Lower lobe of right lung (tissue), 2 donors: ENCODE data around the gene PRCC. TPM values are rescaled to one million over a fixed set of nuclear protein-coding genes. Genes with fewer than 3 reads are reported as not detected.

Experiments used
- ATAC-seq, 2 donors: fragments of 200-7000 bp; cut with Tn5 transposase; one replicate each; pipeline ENCODE4 v1.9.1; 2020 to 2022; ENCODE audit warnings: mild to moderate bottlenecking in 2 of 2, moderate library complexity in 2 of 2
- DNase-seq: peaks from one replicate; pipeline ENCODE4 v3.0.0-alpha.2; 2020
- H3K27ac ChIP-seq: fragments of 200-600 bp; one replicate; pipeline ENCODE4 v1.8.0; 2022
- H3K27me3 ChIP-seq: fragments of 200-600 bp; one replicate; pipeline ENCODE4 v1.8.0; 2022; ENCODE audit warnings: low read depth
- H3K36me3 ChIP-seq: fragments of 200-600 bp; one replicate; pipeline ENCODE4 v1.8.0; 2022; ENCODE audit warnings: mild to moderate bottlenecking
- H3K4me1 ChIP-seq: fragments of 200-600 bp; one replicate; pipeline ENCODE4 v1.8.0; 2022
- H3K4me3 ChIP-seq: fragments of 200-600 bp; one replicate; pipeline ENCODE4 v1.8.0; 2022; ENCODE audit warnings: mild to moderate bottlenecking
- H3K9me3 ChIP-seq: fragments of 200-600 bp; one replicate; pipeline ENCODE4 v1.8.0; 2022
- CTCF ChIP-seq: fragments of 200-600 bp; IDR thresholded peaks from one replicate; pipeline ENCODE4 v1.8.0; 2022; ENCODE audit warnings: antibody characterized with exemption, mild to moderate bottlenecking
- intact Hi-C: fragments of 100-400 bp; cut with DNase I; formaldehyde crosslinking; loops from one replicate; pipeline ENCODE4 v1.11.0; 2022
- total RNA-seq: library from RNA; stranded (reverse); fragmentation: NEBNext Ultra II Directional; extraction: Animal tissue kit (Norgen Biotek cat#: 25700); gene quantifications from one replicate; pipeline ENCODE4 v1.2.1, GENCODE V29; 2021
- donor health status: DM: no; HTN: yes; CAD: no; lungs with severe emphysema.

PRCC gene
- total RNA-seq, 1 donor from 2014 or later: 51.9 TPM

- TF ChIP-seq CTCF: no peak
- H3K4me1 ChIP-seq: peaks cover 12% of the 10 kb centered on the region
- H3K27me3 ChIP-seq: peaks cover 86% of the 10 kb centered on the region
- ATAC-seq (no peak), DNase-seq (no peak)
- no peaks in the 10 kb centered on the region for H3K36me3 ChIP-seq
- no peaks in the 10 kb centered on the region for H3K9me3 ChIP-seq
- intact Hi-C loops: no loop called here
- H3K4me3 ChIP-seq: no peak overlapping the region
- no peak overlapping the region for H3K27ac ChIP-seq
Measured at GRCh38 chr1:156844102-156844501, 76.8 kb downstream of the PRCC start.

GRCh38 chr1:156844638-156845037, 77.3 kb downstream of the PRCC start:
- Histone ChIP-seq H3K27me3 (peaks cover 86% of the 10 kb centered on the region), H3K36me3 (no peaks in the 10 kb centered on the region), H3K27ac (no peak overlapping the region), H3K9me3 (no peaks in the 10 kb centered on the region), H3K4me1 (peaks cover 12% of the 10 kb centered on the region), H3K4me3 (no peak overlapping the region)
- DNase-seq (no peak), ATAC-seq (no peak)
- TF ChIP-seq CTCF: no peak
- intact Hi-C loops: no loop called here

- peaks cover 12% of the 10 kb centered on the region for H3K4me1 ChIP-seq
- H3K36me3 ChIP-seq: no peaks in the 10 kb centered on the region
- H3K4me3 ChIP-seq: no peak overlapping the region
- ATAC-seq: no peak
- H3K27me3 ChIP-seq: peaks cover 88% of the 10 kb centered on the region
- no peak for TF ChIP-seq CTCF
- H3K27ac ChIP-seq: no peak overlapping the region
- DNase-seq: no peak
- intact Hi-C loops: no loop called here
- no peaks in the 10 kb centered on the region for H3K9me3 ChIP-seq
Measured at GRCh38 chr1:156845055-156845952, 78.0 kb downstream of the PRCC start.

GRCh38 chr1:156845953-156846545, 78.7 kb downstream of the PRCC start:
- no peak for ATAC-seq
- Histone ChIP-seq H3K27me3 (peaks cover 82% of the 10 kb centered on the region), H3K27ac (no peak overlapping the region), H3K9me3 (no peaks in the 10 kb centered on the region), H3K36me3 (no peaks in the 10 kb centered on the region), H3K4me1 (peaks cover 12% of the 10 kb centered on the region), H3K4me3 (no peak overlapping the region)
- DNase-seq: no peak
- intact Hi-C loops: no loop called here
- no peak for TF ChIP-seq CTCF

- H3K27me3 ChIP-seq: peaks cover 79% of the 10 kb centered on the region
- no peak for ATAC-seq
Measured at GRCh38 chr1:156846643-156847042, 79.3 kb downstream of the PRCC start.

More at GRCh38 chr1:156846643-156847042, 79.3 kb downstream of the PRCC start:
- DNase-seq: no peak
- Histone ChIP-seq H3K4me3 (no peak overlapping the region), H3K9me3 (no peaks in the 10 kb centered on the region), H3K36me3 (no peaks in the 10 kb centered on the region), H3K4me1 (peaks cover 12% of the 10 kb centered on the region), H3K27ac (no peak overlapping the region)
- intact Hi-C loops: no loop called here
- TF ChIP-seq CTCF: no peak
